ENCODE measurements around the gene SAFB2. TPM values are rescaled to one million over a fixed set of nuclear protein-coding genes. Genes with fewer than 3 reads are reported as not detected.

Gene SAFB2
- total and polyA plus RNA-seq, 9 of the 15 experiments (the other 6 are each of a cell fraction or from before 2014, with no cell fraction given): 4.5 to 103 (median 47.3) TPM

GRCh38 chr19:5585461-5586299 lies 36.9 kb downstream of the SAFB2 start (continued):
- no peak for TF ChIP-seq CHD7 (IDR thresholded peaks at IDR 0.05; ENCODE audit: low read depth, low read length)
- TF ChIP-seq ZNF780A (CRISPR knock-in tag; IDR thresholded peaks at IDR 0.05): no peak
- no peak for TF ChIP-seq NR2C2 (CRISPR knock-in tag; IDR thresholded peaks at IDR 0.05)
- no peak for TF ChIP-seq NR2C2 (tag; IDR thresholded peaks at IDR 0.05)
- no peak for TF ChIP-seq ZNF232 (CRISPR knock-in tag; IDR thresholded peaks at IDR 0.05)
- TF ChIP-seq, protein P1, sequence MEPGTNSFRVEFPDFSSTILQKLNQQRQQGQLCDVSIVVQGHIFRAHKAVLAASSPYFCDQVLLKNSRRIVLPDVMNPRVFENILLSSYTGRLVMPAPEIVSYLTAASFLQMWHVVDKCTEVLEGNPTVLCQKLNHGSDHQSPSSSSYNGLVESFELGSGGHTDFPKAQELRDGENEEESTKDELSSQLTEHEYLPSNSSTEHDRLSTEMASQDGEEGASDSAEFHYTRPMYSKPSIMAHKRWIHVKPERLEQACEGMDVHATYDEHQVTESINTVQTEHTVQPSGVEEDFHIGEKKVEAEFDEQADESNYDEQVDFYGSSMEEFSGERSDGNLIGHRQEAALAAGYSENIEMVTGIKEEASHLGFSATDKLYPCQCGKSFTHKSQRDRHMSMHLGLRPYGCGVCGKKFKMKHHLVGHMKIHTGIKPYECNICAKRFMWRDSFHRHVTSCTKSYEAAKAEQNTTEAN (CRISPR knock-in tag; IDR thresholded peaks at IDR 0.05): no peak
- TF ChIP-seq CLOCK (CRISPR knock-in tag; IDR thresholded peaks at IDR 0.05; ENCODE audit: borderline replicate concordance): no peak
- no peak for TF ChIP-seq ZNF77 (CRISPR knock-in tag; IDR thresholded peaks at IDR 0.05)
- no peak for TF ChIP-seq ZC3H8 (IDR thresholded peaks at IDR 0.05)

All from K562 (cell line).